Upper lobe of right lung (tissue), 1 donor: ENCODE measurements around the gene MPEG1. TPM values are rescaled to one million over a fixed set of nuclear protein-coding genes. Genes with fewer than 3 reads are reported as not detected.

Experiments
- ATAC-seq: fragments of 200-7000 bp; cut with Tn5 transposase; one replicate; pipeline ENCODE4 v1.9.1; 2020; ENCODE audit warnings: mild to moderate bottlenecking, moderate library complexity
- DNase-seq: peaks from one replicate; pipeline ENCODE4 v3.0.0-alpha.2; 2020
- H3K27ac ChIP-seq: fragments of 200-600 bp; one replicate; pipeline ENCODE4 v1.8.0; 2022
- H3K27me3 ChIP-seq: fragments of 200-600 bp; one replicate; pipeline ENCODE4 v1.8.0; 2022; ENCODE audit warnings: mild to moderate bottlenecking
- H3K36me3 ChIP-seq: fragments of 200-600 bp; one replicate; pipeline ENCODE4 v1.8.0; 2022
- H3K4me1 ChIP-seq: fragments of 200-600 bp; one replicate; pipeline ENCODE4 v1.8.0; 2022
- H3K4me3 ChIP-seq: fragments of 200-600 bp; one replicate; pipeline ENCODE4 v1.8.0; 2022; ENCODE audit warnings: mild to moderate bottlenecking
- H3K9me3 ChIP-seq: fragments of 200-600 bp; one replicate; pipeline ENCODE4 v1.8.0; 2022
- intact Hi-C: fragments of 100-400 bp; cut with DNase I; formaldehyde crosslinking; loops from one replicate; pipeline ENCODE4 v1.11.0; 2022
- total RNA-seq: library from RNA; stranded (reverse); fragmentation: NEBNext Ultra II Directional; extraction: Animal tissue kit (Norgen Biotek cat#: 25700); gene quantifications from one replicate; pipeline ENCODE4 v1.2.1, GENCODE V29; 2021
- TF ChIP-seq, protein P1 (sequence below): fragments of 200-600 bp; IDR thresholded peaks from one replicate; pipeline ENCODE4 v1.8.0; 2022; ENCODE audit warnings: antibody characterized with exemption
- donor health status: DM: no; HTN: yes; CAD: no; lungs with severe emphysema.

The MPEG1 gene
- total RNA-seq, 1 donor from 2014 or later = 34.1 TPM

DNA sequence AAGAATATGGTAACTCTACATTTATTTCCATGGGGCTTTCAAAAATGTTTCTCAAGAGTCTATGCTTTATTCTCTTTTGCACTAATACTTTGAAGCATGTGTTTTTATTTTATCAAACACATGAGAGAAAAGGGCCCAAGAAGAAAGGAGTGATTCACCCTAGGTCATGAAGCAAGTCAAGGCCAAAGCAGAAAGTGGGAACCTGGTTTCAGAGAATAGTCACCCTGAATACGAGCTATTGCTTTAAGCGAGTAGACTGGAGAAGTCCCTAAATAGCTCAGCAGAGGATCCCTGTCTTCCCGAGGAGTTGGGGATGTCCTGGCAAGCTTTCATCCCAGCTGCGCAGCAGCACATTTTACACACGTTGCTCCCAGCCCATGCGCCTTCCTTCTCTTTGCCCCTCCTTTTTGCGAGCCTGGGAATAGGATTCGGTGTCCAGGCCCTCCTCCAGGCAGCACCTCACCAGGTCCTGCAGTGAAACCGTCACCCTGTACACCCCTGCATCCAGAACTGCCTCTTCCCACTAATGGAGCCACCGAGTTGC, 19.1 kb downstream of the MPEG1 start:
- Histone ChIP-seq H3K4me3 (no peak overlapping the region), H3K9me3 (no peaks in the 10 kb centered on the region), H3K4me1 (peaks cover 42% of the 10 kb centered on the region), H3K27ac (no peak overlapping the region), H3K36me3 (peaks cover 64% of the 10 kb centered on the region), H3K27me3 (no peaks in the 10 kb centered on the region)
- DNase-seq = no peak
- no peak for ATAC-seq
- TF ChIP-seq, protein P1, sequence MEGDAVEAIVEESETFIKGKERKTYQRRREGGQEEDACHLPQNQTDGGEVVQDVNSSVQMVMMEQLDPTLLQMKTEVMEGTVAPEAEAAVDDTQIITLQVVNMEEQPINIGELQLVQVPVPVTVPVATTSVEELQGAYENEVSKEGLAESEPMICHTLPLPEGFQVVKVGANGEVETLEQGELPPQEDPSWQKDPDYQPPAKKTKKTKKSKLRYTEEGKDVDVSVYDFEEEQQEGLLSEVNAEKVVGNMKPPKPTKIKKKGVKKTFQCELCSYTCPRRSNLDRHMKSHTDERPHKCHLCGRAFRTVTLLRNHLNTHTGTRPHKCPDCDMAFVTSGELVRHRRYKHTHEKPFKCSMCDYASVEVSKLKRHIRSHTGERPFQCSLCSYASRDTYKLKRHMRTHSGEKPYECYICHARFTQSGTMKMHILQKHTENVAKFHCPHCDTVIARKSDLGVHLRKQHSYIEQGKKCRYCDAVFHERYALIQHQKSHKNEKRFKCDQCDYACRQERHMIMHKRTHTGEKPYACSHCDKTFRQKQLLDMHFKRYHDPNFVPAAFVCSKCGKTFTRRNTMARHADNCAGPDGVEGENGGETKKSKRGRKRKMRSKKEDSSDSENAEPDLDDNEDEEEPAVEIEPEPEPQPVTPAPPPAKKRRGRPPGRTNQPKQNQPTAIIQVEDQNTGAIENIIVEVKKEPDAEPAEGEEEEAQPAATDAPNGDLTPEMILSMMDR = no peak
- intact Hi-C loops = no loop called here

DNA sequence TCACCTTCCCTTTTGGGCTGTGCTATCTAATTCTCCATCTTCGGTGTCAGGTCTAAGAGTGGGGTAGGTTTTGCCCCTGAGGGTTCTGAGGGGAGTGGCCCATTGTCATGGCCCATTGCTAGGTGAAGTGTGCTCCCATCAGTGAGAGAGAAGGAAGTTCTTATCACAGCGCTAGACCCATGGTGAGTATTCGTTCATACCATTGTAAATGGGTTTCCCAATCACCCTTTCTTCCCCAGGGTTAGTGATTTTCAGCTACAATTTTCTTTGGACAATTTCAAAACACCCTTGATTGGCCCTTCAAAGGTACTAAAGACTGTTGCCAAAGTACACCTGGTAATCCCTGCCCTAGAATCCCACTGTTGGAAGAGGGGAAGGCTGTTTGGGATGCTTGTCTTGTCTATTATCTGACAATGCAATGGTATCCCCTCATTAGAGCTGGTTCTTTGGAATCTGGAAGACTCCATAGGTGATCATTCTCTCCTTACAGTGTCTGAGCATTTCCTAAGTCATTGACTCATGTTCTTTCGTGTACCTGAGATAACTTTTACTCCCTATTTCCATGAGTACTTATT, 20.2 kb downstream of the MPEG1 start:
- ATAC-seq (peak; percentile 3), DNase-seq (no peak)
- Histone ChIP-seq H3K27me3 (no peaks in the 10 kb centered on the region), H3K4me1 (peaks cover 42% of the 10 kb centered on the region), H3K9me3 (no peaks in the 10 kb centered on the region), H3K27ac (peak overlapping the region; percentile 38), H3K4me3 (peak overlapping the region; percentile 32), H3K36me3 (peaks cover 60% of the 10 kb centered on the region)
- TF ChIP-seq, protein P1 = no peak
- intact Hi-C loops = no loop called here

DNA sequence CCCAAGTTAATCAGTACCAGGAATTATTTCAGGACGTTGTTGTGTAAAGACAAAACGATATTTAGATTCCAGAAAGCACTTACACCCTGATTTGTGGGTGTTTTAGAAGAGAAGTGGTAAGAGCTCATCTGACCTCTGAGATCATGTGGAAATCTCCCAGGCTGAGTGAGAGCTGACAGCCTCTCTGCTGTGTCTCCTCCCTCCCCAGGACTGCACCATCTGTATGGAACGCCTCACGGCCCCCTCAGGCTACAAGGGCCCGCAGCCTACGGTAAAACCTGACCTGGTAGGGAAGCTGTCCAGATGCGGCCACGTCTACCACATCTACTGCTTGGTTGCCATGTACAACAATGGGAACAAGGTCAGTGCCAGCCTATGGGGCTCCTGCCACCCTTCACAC, 20.8 kb downstream of the MPEG1 start:
- peaks cover 57% of the 10 kb centered on the region for H3K36me3 ChIP-seq
- peak overlapping the region; percentile 14 for H3K4me3 ChIP-seq
- ATAC-seq = peak; percentile 74
- peak; percentile 69 for DNase-seq
- peak overlapping the region; percentile 38 for H3K27ac ChIP-seq
- TF ChIP-seq, protein P1 = no peak
- no peaks in the 10 kb centered on the region for H3K9me3 ChIP-seq
- intact Hi-C loops = no loop called here
- no peaks in the 10 kb centered on the region for H3K27me3 ChIP-seq
- peaks cover 43% of the 10 kb centered on the region for H3K4me1 ChIP-seq

DNA sequence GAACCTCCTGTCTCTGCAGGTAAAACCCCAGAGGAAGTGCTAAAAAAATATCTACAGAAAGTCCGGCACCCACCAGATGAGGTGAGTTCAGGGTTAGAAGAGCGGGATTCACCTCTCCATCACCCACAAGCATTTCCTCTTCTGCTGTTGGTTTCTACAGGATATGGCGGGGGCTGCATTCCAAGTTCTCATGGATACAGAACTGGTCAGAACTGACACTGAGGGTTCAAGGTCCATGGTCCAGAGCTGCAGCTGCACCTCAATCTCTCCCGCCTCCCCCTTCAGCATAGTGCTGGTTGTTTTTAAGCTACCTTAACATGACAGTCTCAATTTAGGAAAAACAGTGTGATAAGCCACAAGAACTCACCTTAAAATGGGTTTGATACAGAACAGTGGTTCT, 21.6 kb downstream of the MPEG1 start:
- peaks cover 51% of the 10 kb centered on the region for H3K4me1 ChIP-seq
- peak overlapping the region; percentile 38 for H3K27ac ChIP-seq
- no peak for ATAC-seq

DNA sequence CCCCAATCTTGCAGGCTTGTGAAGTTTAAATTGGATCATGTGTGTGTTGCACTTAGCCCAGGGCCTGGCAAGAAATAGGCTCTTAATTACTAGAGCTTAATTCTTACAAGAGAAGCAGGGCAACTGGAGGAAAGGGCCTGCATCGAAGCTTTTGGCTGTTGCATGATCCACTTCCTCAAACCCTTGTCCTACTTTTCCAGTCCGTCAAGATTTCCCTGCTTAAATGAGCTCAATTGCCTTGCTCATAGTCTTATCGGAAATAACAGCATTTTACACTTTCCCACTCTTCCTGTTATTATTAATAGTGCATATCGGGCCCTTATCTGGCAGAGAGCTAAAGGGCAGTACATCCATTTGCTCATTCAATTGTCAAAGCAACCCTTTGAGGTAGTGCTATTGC, 22.7 kb downstream of the MPEG1 start:
- Histone ChIP-seq H3K4me1 (peaks cover 61% of the 10 kb centered on the region), H3K27me3 (no peaks in the 10 kb centered on the region), H3K36me3 (peaks cover 40% of the 10 kb centered on the region), H3K27ac (peak overlapping the region; percentile 49), H3K9me3 (no peaks in the 10 kb centered on the region), H3K4me3 (no peak overlapping the region)
- DNase-seq = no peak
- intact Hi-C loops = no loop called here
- TF ChIP-seq, protein P1 = no peak
- peak; percentile 34 for ATAC-seq

More for the DNA sequence above, 21.6 kb downstream of the MPEG1 start:
- intact Hi-C loops = no loop called here
- no peak for DNase-seq
- no peaks in the 10 kb centered on the region for H3K27me3 ChIP-seq
- H3K4me3 ChIP-seq = no peak overlapping the region
- H3K9me3 ChIP-seq = no peaks in the 10 kb centered on the region
- TF ChIP-seq, protein P1 = no peak
- peaks cover 51% of the 10 kb centered on the region for H3K36me3 ChIP-seq
